GM18511 (cell line): ENCODE data around the gene STXBP1.
"Not testable (repeated sequence)": the region's sequence is repeated elsewhere in the genome, so short reads cannot be mapped to it uniquely, and the experiment has no call there.

ENCODE experiments used
- ATAC-seq: cut with Tn5 transposase; IDR thresholded peaks from one replicate; pipeline ENCODE4 v1.9.1; 2021; ENCODE audit warnings: mild to moderate bottlenecking, moderate library complexity; ENCODE audit not compliant: unreplicated experiment

The STXBP1 gene

GRCh38 chr9:127613583-127613954 is 1.5 kb downstream of the STXBP1 start:
- no peak for ATAC-seq

- no peak for ATAC-seq
Measured at GRCh38 chr9:127614961-127615360, 2.9 kb downstream of the STXBP1 start.

- not testable (repeated sequence) for ATAC-seq
Measured at GRCh38 chr9:127621339-127621970, 9.4 kb downstream of the STXBP1 start.

GRCh38 chr9:127626752-127627493 is 14.8 kb downstream of the STXBP1 start:
- ATAC-seq: no peak

- ATAC-seq: no peak
Measured at GRCh38 chr9:127627494-127627855, 15.4 kb downstream of the STXBP1 start.

GRCh38 chr9:127628758-127629467 is 16.8 kb downstream of the STXBP1 start:
- ATAC-seq: no peak

- ATAC-seq: no peak
Measured at GRCh38 chr9:127629468-127630081, 17.5 kb downstream of the STXBP1 start.

- ATAC-seq: no peak
Measured at GRCh38 chr9:127633216-127633862, 21.3 kb downstream of the STXBP1 start.

- ATAC-seq: no peak
Measured at GRCh38 chr9:127634021-127634420, 21.9 kb downstream of the STXBP1 start.

GRCh38 chr9:127634698-127635097 is 22.6 kb downstream of the STXBP1 start:
- ATAC-seq: no peak

- ATAC-seq: no peak
Measured at GRCh38 chr9:127635201-127635735, 23.2 kb downstream of the STXBP1 start.

GRCh38 chr9:127637322-127637847 is 25.3 kb downstream of the STXBP1 start:
- no peak for ATAC-seq

GRCh38 chr9:127640908-127641545 is 28.9 kb downstream of the STXBP1 start:
- ATAC-seq: no peak

GRCh38 chr9:127642082-127642740 is 30.1 kb downstream of the STXBP1 start:
- ATAC-seq: no peak

- no peak for ATAC-seq
Measured at GRCh38 chr9:127644146-127644827, 32.2 kb downstream of the STXBP1 start.

GRCh38 chr9:127644943-127645342 is 32.9 kb downstream of the STXBP1 start:
- ATAC-seq: no peak

GRCh38 chr9:127647451-127647850 is 35.4 kb downstream of the STXBP1 start:
- ATAC-seq: no peak

- no peak for ATAC-seq
Measured at GRCh38 chr9:127650518-127650917, 38.4 kb downstream of the STXBP1 start.
